Measurements from ENCODE around the gene KLK14.

Gene KLK14

DNA sequence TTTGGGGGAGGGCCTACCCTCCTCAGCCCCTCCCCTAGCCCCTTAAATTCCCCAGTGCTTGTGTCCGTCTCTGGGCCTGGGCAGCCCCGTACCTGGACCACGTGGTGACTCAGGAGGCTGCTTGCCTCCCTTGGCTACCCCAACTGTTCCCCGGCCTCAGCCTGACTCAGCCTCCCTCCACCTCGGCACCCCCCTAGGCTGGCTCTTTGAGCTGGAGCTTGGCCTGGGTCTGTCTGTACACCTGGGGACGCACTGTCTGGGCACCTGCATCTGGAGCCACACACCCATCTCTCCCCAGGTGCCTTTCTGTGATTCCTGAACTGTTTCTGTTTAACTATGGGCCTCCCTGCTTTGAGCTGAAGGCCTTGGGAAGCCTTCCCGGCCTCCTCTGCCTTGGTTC lies 1.8 kb upstream of the KLK14 start:
- CTCF ChIA-PET: no interaction called here
- POLR2A ChIA-PET: no interaction called here
- DNase-seq (ENCODE audit: extremely low spot score): no peak
- TF ChIP-seq, protein P1, sequence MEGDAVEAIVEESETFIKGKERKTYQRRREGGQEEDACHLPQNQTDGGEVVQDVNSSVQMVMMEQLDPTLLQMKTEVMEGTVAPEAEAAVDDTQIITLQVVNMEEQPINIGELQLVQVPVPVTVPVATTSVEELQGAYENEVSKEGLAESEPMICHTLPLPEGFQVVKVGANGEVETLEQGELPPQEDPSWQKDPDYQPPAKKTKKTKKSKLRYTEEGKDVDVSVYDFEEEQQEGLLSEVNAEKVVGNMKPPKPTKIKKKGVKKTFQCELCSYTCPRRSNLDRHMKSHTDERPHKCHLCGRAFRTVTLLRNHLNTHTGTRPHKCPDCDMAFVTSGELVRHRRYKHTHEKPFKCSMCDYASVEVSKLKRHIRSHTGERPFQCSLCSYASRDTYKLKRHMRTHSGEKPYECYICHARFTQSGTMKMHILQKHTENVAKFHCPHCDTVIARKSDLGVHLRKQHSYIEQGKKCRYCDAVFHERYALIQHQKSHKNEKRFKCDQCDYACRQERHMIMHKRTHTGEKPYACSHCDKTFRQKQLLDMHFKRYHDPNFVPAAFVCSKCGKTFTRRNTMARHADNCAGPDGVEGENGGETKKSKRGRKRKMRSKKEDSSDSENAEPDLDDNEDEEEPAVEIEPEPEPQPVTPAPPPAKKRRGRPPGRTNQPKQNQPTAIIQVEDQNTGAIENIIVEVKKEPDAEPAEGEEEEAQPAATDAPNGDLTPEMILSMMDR (IDR thresholded peaks at IDR 0.05; ENCODE audit: control extremely low read depth, extremely low read depth, low read depth, missing control alignments): no peak

DNA sequence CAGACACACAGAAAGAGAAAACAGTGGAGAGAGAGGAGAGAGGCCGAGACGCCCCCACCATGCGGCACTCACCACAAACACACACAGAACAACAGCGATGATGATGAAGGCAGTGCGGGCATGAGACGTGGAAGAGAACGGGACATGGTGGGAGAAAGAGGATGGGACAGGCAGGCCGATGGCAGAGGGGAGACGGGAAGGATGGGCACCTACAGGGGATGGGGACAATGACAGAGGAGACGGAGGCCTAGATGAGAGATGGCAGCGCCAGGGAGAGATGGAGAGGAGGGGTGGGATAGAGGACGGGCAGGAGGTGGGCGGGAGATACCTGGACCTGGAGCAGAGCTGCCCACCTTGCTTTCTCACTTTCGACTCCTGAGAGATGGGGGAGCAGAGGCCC lies 1.1 kb upstream of the KLK14 start:
- TF ChIP-seq, protein P1 (IDR thresholded peaks at IDR 0.05; ENCODE audit: control extremely low read depth, extremely low read depth, low read depth, missing control alignments): no peak
- DNase-seq (ENCODE audit: extremely low spot score): no peak
- POLR2A ChIA-PET: no interaction called here
- CTCF ChIA-PET: no interaction called here

DNA sequence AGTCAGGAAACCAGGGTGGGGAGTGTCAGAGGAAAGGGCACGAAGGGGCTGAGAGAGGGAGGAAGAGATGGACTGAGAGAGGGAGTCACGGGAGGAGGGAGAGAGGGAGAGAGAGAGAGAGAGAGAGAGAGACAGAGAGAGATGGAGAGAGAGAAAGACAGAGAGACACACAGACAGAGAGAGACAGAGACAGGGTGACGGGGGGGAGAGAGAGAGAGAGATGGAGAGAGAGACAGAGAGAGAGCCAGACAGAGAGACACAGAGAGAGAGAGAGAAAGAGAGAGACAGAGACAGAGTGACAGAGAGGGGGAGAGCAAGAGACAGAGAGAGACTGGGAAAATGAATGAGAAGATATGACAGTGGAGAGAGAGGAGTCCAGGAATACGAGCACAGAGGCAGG lies 494 bp upstream of the KLK14 start:
- TF ChIP-seq, protein P1 (IDR thresholded peaks at IDR 0.05; ENCODE audit: control extremely low read depth, extremely low read depth, low read depth, missing control alignments): no peak
- ChIA-PET POLR2A (no interaction called here), CTCF (no interaction called here)

DNA sequence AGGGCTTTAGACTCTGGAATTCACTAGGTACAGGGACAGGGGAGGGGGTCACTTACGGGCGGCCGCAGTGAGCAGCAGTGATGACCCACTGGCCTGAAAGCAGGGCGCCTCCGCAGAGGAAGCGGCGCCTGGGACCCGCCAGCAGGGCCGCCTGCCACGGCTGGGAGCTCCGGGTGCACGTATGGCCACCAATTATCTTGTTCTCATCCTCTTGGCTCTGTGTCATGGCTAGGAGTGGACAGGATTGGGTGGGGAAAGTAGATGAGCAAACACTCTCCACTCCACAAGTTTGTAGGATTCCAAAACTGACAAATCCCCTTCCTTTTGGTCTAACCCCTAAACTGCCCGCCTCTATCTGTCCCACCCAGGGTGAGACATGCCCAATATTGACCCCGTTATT lies 1.2 kb downstream of the KLK14 start:
- CTCF ChIA-PET: interaction anchor here (1.3 to 2.5 kb wide), 2 partner anchors 13 to 15 kb away, joined by 3 to 10 read pairs; no protein-coding TSS in a partner anchor

More for the DNA sequence above, 494 bp upstream of the KLK14 start:
- no peak for DNase-seq (ENCODE audit: extremely low spot score)

DNA sequence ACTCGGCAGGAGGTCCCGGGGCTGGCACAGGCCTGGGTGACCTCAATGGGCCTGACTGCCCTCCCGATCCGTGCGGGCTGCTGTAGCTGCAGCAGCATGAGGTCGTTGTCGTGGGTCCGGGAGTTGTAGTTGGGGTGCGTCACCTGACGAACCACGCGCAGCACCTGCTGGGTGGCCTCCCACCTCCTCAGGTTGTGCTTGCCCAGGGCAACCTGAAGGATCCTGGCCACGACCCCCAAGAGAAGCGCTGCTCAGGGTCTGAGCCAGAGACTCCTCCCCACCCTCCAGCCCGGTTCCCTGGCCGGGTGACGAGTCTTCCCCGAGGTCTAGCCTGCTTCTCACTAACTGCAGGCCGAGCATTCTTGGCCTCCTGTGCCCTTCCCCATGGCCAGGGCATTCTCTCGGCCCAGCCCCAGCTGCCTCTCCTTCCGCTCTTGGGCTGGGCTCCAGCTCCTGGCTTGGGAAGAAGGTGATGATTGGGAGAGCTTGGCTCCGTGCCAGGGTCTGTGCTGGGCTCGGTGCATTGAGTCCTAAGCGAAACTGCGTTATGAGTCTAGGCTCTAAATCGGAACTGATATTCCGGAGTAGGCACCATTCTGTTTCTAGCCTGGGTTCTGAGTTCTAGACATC lies 3.1 kb downstream of the KLK14 start:
- no peak for DNase-seq (ENCODE audit: extremely low spot score)
- ChIA-PET POLR2A (no interaction called here), CTCF (interaction anchor here (2.5 kb wide), 1 partner anchor 17 kb away, joined by 10 read pairs; no protein-coding TSS in a partner anchor)
- TF ChIP-seq, protein P1 (IDR thresholded peaks at IDR 0.05; ENCODE audit: control extremely low read depth, extremely low read depth, low read depth, missing control alignments): no peak

More for the DNA sequence above, 1.2 kb downstream of the KLK14 start:
- no peak for DNase-seq (ENCODE audit: extremely low spot score)
- TF ChIP-seq, protein P1 (IDR thresholded peaks at IDR 0.05; ENCODE audit: control extremely low read depth, extremely low read depth, low read depth, missing control alignments): no peak
- POLR2A ChIA-PET: no interaction called here

DNA sequence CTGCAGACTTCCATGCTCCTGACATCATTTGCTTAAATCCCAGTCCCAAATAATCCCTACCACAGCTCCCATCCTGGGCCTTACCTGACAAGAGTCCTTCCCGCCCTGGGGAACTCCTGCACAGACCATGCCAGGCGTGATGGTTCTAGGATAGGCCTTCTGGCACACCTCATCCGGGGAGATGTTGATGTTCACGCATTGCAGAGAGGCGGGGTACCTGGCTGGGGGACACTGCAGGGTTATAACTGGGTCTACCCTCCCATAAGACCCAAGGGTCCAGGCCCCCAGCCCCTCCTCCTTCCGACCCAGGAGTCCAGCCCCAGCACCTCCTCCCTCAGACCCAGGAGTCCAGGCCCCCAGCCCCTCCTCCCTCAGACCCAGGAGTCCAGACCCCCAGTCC lies 4.0 kb downstream of the KLK14 start:
- ChIA-PET CTCF (no interaction called here), POLR2A (no interaction called here)
- no peak for DNase-seq (ENCODE audit: extremely low spot score)
- TF ChIP-seq, protein P1 (IDR thresholded peaks at IDR 0.05; ENCODE audit: control extremely low read depth, extremely low read depth, low read depth, missing control alignments): no peak

Data from GM10248 (cell line).